ENCODE measurements around the gene AMZ1.
"Not testable (repeated sequence)": the region's sequence is repeated elsewhere in the genome, so short reads cannot be mapped to it uniquely, and the experiment has no call there.

The AMZ1 gene

GRCh38 chr7:2729893-2730716, 42.1 kb downstream of the AMZ1 start:
- DNase-seq = no peak

- no peak for DNase-seq
Observed at GRCh38 chr7:2730846-2731770, 43.1 kb downstream of the AMZ1 start.

- DNase-seq = no peak
Observed at GRCh38 chr7:2732388-2732787, 44.4 kb downstream of the AMZ1 start.

GRCh38 chr7:2732959-2733584, 45.1 kb downstream of the AMZ1 start:
- DNase-seq = peak; percentile 41

- DNase-seq = no peak
Observed at GRCh38 chr7:2734084-2734686, 46.2 kb downstream of the AMZ1 start.

GRCh38 chr7:2734751-2735571, 47.0 kb downstream of the AMZ1 start:
- DNase-seq = peak; percentile 17

- DNase-seq = no peak
Observed at GRCh38 chr7:2735744-2736143, 47.7 kb downstream of the AMZ1 start.

GRCh38 chr7:2736411-2736914, 48.5 kb downstream of the AMZ1 start:
- DNase-seq = no peak

- not testable (repeated sequence) for DNase-seq
Observed at GRCh38 chr7:2737005-2737743, 49.2 kb downstream of the AMZ1 start.

- no peak for DNase-seq
Observed at GRCh38 chr7:2737771-2738540, 50.0 kb downstream of the AMZ1 start.

GRCh38 chr7:2738766-2739549, 51.0 kb downstream of the AMZ1 start:
- DNase-seq = no peak

- DNase-seq = not testable (repeated sequence)
Observed at GRCh38 chr7:2743523-2744185, 55.7 kb downstream of the AMZ1 start.

GRCh38 chr7:2748684-2749083, 60.7 kb downstream of the AMZ1 start:
- not testable (repeated sequence) for DNase-seq

GRCh38 chr7:2750004-2750407, 62.0 kb downstream of the AMZ1 start:
- no peak for DNase-seq

GRCh38 chr7:2751086-2751485, 63.1 kb downstream of the AMZ1 start:
- no peak for DNase-seq

GRCh38 chr7:2753148-2753547, 65.1 kb downstream of the AMZ1 start:
- no peak for DNase-seq

- DNase-seq = no peak
Observed at GRCh38 chr7:2754086-2754485, 66.1 kb downstream of the AMZ1 start.

- DNase-seq = no peak
Observed at GRCh38 chr7:2754912-2755311, 66.9 kb downstream of the AMZ1 start.

GRCh38 chr7:2755531-2755930, 67.5 kb downstream of the AMZ1 start:
- no peak for DNase-seq

Measured in EL (cell line).